Tibial nerve (tissue), 3 donors: ENCODE measurements around the gene SLC25A45.

Experiments used
- POLR2A ChIP-seq, 2 donors: fragments of 450-650 bp; IDR thresholded peaks; one replicate each; pipeline ENCODE4 v1.6.1; 2017; ENCODE audit warnings: antibody characterized with exemption in 2 of 2, mild to moderate bottlenecking in 2 of 2, moderate library complexity in 2 of 2
- TF ChIP-seq, protein P1 (sequence below), 5 experiments: fragments of 200-600 bp in 3 of 5; fragments of 450-650 bp in 2 of 5; sonication (generic) in 3 of 5; IDR thresholded peaks; one replicate each; pipeline ENCODE4 v1.5.1; 2016 to 2019; ENCODE audit warnings: antibody characterized with exemption in 5 of 5, mild to moderate bottlenecking in 3 of 5, moderate library complexity in 2 of 5

DNA sequence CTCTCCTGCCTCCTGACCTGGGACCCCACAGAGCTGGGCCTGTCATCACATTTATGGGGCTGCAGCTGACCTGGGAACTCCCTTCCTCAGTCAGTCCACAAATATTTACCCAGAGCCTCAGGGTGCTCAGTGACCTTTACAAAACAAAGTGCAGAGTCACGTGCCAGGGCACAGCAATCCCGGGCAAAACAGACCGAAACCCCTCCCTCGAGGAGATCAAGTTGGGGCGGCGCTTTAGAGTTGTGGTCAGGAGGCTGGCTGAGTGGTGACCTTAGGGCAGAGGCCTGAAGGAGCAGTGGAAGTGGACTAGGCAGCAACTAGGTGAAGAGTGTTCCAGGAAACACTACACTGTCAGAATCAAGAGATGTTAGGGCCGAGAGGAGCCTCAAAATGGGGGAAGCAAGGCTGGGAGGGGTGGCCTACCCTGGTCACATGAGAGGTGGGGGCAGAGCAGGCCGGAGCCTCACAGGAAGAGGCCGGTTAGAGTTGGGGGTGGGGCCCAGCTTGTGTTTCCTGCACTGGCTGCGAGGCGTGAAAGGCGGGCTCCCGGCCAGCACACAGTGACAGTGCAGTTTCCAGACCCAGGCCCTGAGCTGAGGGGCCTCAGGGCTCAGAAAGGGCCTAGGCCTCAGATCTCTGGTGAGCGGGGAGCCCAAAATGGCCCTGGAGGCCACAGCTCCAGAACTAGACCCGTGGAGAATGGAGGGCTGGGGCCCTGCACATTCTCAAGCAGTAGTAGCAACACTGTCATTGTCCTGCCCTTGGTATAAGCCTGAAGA, 36.4 kb upstream of the SLC25A45 start:
- TF ChIP-seq, protein P1, sequence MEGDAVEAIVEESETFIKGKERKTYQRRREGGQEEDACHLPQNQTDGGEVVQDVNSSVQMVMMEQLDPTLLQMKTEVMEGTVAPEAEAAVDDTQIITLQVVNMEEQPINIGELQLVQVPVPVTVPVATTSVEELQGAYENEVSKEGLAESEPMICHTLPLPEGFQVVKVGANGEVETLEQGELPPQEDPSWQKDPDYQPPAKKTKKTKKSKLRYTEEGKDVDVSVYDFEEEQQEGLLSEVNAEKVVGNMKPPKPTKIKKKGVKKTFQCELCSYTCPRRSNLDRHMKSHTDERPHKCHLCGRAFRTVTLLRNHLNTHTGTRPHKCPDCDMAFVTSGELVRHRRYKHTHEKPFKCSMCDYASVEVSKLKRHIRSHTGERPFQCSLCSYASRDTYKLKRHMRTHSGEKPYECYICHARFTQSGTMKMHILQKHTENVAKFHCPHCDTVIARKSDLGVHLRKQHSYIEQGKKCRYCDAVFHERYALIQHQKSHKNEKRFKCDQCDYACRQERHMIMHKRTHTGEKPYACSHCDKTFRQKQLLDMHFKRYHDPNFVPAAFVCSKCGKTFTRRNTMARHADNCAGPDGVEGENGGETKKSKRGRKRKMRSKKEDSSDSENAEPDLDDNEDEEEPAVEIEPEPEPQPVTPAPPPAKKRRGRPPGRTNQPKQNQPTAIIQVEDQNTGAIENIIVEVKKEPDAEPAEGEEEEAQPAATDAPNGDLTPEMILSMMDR (IDR thresholded peaks at IDR 0.05), result no peak
- TF ChIP-seq POLR2A (IDR thresholded peaks at IDR 0.05), result peak; percentile 51 to 53
